HG03103 (cell line): ENCODE measurements around the gene PRKCZ.

Source experiments
- ATAC-seq: cut with Tn5 transposase; IDR thresholded peaks from one replicate; pipeline ENCODE4 v1.9.1; 2021; ENCODE audit warnings: low read depth; ENCODE audit not compliant: unreplicated experiment

The PRKCZ gene

DNA sequence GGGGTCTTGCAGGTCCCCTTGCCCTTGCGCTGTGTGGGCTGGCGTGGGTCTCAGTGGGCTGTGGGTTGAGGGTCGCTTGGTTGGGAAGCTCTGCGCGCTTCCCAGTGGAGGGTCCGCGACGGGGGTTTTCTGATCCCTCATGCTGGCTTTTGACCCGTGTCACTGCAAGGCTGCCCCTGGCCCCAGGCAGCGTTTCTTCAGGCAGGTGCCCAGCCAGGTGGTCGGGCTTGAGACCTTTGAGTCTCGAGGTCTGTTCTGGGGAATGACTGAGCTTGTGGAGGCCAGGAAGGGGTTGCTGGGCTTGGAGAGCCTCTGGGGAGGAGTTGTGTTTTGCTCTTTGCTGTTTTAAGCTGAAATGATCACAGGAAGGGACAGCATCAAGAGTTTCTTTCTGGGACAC lies 183.3 kb downstream of the PRKCZ start:
- ATAC-seq, result no peak

DNA sequence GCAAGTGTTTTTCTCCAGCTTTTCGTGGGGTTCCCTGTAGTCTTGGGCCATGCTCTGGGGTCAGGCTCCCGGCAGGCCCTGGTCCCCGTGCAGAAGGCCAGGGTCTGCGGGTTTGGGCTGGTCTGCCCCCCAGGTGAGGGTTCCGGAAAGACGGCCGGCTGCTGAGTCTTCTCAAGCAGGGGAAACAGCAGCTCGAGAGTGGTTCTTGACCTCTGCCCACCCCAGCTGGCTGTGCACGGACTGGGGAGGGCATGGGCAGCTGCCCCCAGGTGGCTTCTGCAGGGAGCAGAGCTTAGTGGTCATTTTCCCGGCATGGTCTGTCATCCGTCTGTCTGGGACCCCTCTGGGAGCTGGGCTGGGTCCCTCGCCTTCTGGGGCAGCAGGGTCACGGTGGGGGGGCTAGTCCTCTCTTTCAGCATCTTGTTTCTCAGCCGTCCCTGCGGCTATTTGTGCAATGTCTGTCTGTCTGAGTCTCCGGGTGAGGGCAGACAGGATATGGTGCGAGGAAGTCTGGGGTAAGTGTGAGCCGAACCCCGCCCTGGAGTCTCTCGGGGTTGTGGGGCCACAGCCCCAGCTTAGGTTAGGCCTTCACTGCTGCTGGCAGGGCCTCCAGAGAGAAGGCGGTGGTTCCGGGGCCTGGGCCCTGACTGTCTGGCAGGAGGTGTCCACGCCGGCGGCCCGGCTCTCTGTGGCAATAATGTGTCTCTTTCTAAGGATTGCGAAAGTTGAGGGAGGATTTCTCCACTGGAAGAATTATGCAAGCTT lies 184.0 kb downstream of the PRKCZ start:
- ATAC-seq, result no peak

GRCh38 chr1:2234762-2235113 lies 184.5 kb downstream of the PRKCZ start:
- no peak for ATAC-seq
